DMS 273 (cell line): ENCODE results near the gene ZNF660.

Experiments used
- DNase-seq: peaks from one replicate; lab custom pipeline; 2025; ENCODE audit not compliant: unreplicated experiment; lab: John Stamatoyannopoulos, UW

Gene ZNF660

GRCh38 chr3:44628716-44629115 lies 44.0 kb downstream of the ZNF660 start:
- DNase-seq, result no peak

DNA sequence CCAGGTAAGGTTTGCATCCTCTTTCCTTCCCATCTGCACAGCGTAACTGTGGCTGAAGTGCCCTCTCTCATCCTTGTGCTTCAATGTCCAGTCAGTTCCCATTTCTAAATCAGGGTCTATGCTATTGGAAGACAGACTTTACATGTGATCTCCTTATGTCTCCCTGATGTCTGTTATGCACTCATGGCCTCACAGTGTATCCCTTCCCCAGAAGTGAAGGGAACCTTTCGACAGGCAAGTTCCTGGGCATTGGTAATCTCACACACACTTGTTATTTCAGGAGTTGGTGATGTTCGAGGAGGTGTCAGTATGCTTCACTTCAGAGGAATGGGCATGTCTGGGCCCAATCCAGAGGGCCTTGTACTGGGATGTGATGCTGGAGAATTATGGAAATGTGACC lies 47.4 kb downstream of the ZNF660 start:
- no peak for DNase-seq

DNA sequence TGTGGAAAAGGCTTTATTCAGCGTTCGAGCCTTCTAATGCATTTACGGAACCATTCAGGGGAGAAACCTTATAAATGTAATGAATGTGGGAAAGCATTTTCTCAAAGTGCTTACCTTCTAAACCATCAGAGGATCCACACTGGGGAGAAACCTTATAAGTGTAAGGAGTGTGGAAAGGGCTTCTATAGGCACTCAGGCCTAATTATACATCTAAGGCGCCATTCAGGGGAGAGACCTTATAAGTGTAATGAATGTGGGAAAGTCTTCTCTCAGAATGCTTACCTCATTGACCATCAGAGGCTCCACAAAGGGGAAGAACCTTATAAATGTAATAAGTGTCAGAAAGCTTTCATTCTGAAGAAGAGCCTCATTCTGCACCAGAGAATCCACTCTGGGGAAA lies 57.6 kb downstream of the ZNF660 start:
- no peak for DNase-seq

DNA sequence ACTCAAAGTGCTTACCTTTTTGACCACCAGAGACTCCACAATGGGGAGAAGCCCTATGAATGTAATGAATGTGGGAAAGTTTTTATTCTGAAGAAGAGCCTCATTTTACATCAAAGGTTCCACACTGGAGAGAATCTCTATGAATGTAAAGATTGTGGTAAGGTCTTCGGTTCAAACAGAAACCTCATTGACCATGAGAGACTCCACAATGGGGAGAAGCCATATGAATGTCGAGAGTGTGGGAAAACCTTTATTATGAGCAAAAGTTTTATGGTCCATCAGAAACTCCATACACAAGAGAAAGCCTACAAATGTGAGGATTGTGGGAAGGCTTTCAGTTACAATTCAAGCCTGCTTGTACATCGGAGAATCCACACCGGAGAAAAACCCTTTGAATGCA lies 58.3 kb downstream of the ZNF660 start:
- no peak for DNase-seq

- no peak for DNase-seq
Measured at GRCh38 chr3:44647771-44648170, 63.0 kb downstream of the ZNF660 start.

- DNase-seq, result peak; percentile 91
Measured at GRCh38 chr3:44648564-44649229, 63.9 kb downstream of the ZNF660 start, which contains the start of gene ZNF35. Gene ZNF35 (plus strand): TSS chr3:44648732. CDS start chr3:44651068, 2,336 bp downstream.
